A673 (cell line): Measurements from ENCODE around the gene GRM3.

Experiments
- EZH2 ChIP-seq: fragments of 200-600 bp; sonication (generic); IDR thresholded peaks from 2 replicates; pipeline ENCODE4 v1.6.1; 2017; ENCODE audit warnings: borderline replicate concordance, low read depth, mild to moderate bottlenecking, mixed read lengths, antibody characterized with exemption, low read length; ENCODE audit not compliant: poor library complexity, severe bottlenecking
- TF ChIP-seq, protein P1 (sequence below): fragments of 300-800, 200-600 bp; sonication (generic); conservative IDR thresholded peaks from 2 replicates; pipeline ENCODE4 v1.5.1; 2017; ENCODE audit warnings: low read depth, mild to moderate bottlenecking, antibody characterized with exemption, low read length, moderate library complexity, mixed read lengths

DNA sequence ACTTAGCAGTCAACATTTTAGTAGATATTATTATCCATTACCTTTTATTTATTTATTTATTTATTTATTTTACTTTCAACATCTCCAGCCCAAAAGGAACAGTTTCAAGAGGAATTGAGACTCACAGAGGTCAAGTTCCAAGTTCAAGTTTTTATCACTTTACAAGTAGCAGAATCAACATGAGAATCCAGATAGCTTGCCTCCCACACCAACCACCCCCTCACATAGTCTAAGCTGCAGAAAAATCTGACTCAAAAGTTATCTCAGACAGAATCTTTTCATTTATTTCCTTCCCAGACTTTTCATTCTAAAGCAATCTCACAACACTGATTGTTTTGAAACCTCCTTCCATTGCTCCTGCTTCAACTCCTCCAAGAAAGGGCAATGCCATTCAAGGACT lies 129.6 kb downstream of the GRM3 start:
- TF ChIP-seq, protein P1, sequence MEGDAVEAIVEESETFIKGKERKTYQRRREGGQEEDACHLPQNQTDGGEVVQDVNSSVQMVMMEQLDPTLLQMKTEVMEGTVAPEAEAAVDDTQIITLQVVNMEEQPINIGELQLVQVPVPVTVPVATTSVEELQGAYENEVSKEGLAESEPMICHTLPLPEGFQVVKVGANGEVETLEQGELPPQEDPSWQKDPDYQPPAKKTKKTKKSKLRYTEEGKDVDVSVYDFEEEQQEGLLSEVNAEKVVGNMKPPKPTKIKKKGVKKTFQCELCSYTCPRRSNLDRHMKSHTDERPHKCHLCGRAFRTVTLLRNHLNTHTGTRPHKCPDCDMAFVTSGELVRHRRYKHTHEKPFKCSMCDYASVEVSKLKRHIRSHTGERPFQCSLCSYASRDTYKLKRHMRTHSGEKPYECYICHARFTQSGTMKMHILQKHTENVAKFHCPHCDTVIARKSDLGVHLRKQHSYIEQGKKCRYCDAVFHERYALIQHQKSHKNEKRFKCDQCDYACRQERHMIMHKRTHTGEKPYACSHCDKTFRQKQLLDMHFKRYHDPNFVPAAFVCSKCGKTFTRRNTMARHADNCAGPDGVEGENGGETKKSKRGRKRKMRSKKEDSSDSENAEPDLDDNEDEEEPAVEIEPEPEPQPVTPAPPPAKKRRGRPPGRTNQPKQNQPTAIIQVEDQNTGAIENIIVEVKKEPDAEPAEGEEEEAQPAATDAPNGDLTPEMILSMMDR = no peak
- TF ChIP-seq EZH2 = no peak
